ENCODE data around the gene BTRC.

BTRC gene

DNA sequence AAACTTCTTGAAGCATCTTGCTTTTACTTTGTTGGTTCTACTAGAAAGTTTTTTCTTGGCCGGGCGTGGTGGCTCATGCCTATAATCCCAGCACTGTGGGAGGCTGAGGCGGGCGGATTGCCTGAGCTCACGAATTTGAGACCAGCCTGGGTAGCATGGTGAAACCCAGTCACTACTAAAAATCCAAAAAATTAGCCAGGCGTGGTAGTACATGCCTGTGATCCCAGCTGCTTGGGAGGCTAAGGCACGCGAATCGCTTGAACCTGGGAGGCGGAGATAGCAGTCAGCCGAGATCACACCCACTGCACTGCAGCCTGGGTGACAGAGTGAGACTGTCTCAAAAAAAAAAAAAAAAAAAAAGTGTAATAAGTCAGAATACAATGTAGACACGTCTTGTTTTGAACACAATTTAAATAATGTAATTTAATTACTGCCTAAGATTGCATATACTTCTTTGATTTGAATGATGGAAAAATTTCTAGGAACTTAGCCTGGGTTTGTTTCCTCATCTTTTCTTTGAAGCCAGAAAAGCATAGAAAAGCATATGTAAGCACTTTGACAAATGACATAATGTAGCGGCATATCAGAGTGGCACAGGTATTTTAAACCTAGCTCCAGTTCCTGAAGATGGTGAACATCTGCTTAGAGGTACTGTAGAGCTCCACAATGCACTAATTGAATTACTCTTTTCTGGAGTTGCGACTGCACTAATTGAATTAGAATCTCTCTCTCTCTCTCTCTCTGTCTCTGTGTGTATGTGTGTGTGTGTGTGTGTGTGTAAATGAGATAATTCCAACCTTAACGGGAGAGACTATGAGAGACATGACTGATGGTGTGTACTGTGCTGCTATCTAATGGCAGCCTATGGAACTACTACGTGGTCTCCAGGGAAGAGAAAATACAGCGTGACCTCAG lies 87.8 kb downstream of the BTRC start:
- no peak overlapping the region for H3K27ac ChIP-seq (ENCODE audit: insufficient read depth, low read depth, low read length, poor library complexity, severe bottlenecking)
- H3K4me1 ChIP-seq (ENCODE audit: control insufficient read depth, insufficient read depth, low read length) = peaks cover 7% of the 10 kb centered on the region
- no peak overlapping the region for H3K4me3 ChIP-seq (ENCODE audit: insufficient read depth, low read depth, low read length)
- H3K9me3 ChIP-seq (ENCODE audit: control insufficient read depth, low read length) = no peaks in the 10 kb centered on the region
- H3K36me3 ChIP-seq (ENCODE audit: control insufficient read depth, insufficient read depth, low read length) = no peaks in the 10 kb centered on the region
- WGBS, 2 experiments = 67 to 70% methylated on average over 16 to 17 of the region's 17 CpGs
- no peaks in the 10 kb centered on the region for H3K27me3 ChIP-seq (ENCODE audit: control insufficient read depth, insufficient read depth, low read length, poor library complexity, severe bottlenecking)

- Histone ChIP-seq H3K27me3 (ENCODE audit: control insufficient read depth, insufficient read depth, low read length, poor library complexity, severe bottlenecking) (no peaks in the 10 kb centered on the region), H3K36me3 (ENCODE audit: control insufficient read depth, insufficient read depth, low read length) (no peaks in the 10 kb centered on the region), H3K4me1 (ENCODE audit: control insufficient read depth, insufficient read depth, low read length) (peaks cover 7% of the 10 kb centered on the region), H3K27ac (ENCODE audit: insufficient read depth, low read depth, low read length, poor library complexity, severe bottlenecking) (no peak overlapping the region), H3K9me3 (ENCODE audit: control insufficient read depth, low read length) (no peaks in the 10 kb centered on the region), H3K4me3 (ENCODE audit: insufficient read depth, low read depth, low read length) (no peak overlapping the region)
- 78 to 88% methylated on average over 3 of the region's 3 CpGs for WGBS, 2 experiments
These were observed 88.5 kb downstream of the BTRC start for GRCh38 chr10:101442456-101442800.

DNA sequence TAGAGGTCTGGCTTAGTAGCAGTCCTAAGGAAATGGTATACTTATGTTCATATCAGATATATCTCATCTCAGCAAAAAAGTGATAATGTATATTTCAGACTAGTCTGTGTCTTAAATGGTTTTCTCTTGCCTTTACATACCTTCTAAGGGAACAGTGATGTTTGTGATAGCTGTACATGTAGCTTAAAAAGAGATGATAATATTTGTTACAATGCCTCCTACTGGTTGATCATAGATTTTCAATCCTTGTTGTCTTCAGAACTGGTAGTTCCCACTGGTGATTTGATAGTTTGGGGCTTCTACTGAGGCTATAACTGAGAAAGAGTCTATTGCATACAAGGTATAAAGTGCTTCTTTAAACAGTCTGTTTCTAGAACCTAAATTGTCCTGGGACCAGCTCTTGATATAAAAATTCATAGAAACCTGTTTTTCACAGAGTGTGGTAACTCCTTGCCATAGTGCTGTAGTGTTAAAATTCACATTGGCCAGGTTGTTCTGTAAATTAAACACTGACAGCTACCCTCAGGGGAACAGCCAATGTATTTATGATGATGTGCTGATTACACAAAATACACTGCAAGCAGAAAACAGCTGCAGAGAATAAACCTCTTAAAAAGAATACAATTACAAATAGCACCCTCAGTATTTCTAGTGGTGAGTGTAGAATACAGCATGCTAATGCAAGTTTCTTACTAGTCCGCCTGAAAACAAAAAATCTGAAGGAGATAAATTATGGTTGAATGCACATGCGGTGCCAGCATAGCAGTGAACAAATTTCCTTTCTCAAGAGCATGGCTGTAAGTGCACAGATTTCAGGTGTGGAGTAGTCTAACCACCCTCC lies 90.3 kb downstream of the BTRC start:
- Histone ChIP-seq H3K36me3 (ENCODE audit: control insufficient read depth, insufficient read depth, low read length) (no peaks in the 10 kb centered on the region), H3K27ac (ENCODE audit: insufficient read depth, low read depth, low read length, poor library complexity, severe bottlenecking) (no peak overlapping the region), H3K4me1 (ENCODE audit: control insufficient read depth, insufficient read depth, low read length) (peaks cover 7% of the 10 kb centered on the region), H3K4me3 (ENCODE audit: insufficient read depth, low read depth, low read length) (no peak overlapping the region), H3K9me3 (ENCODE audit: control insufficient read depth, low read length) (no peaks in the 10 kb centered on the region), H3K27me3 (ENCODE audit: control insufficient read depth, insufficient read depth, low read length, poor library complexity, severe bottlenecking) (no peaks in the 10 kb centered on the region)
- 90 to 94% methylated on average over 2 of the region's 2 CpGs for WGBS, 2 experiments

- H3K27me3 ChIP-seq (ENCODE audit: control insufficient read depth, insufficient read depth, low read length, poor library complexity, severe bottlenecking) = no peaks in the 10 kb centered on the region
- no peaks in the 10 kb centered on the region for H3K9me3 ChIP-seq (ENCODE audit: control insufficient read depth, low read length)
- no peak overlapping the region for H3K4me3 ChIP-seq (ENCODE audit: insufficient read depth, low read depth, low read length)
- H3K36me3 ChIP-seq (ENCODE audit: control insufficient read depth, insufficient read depth, low read length) = no peaks in the 10 kb centered on the region
- no peak overlapping the region for H3K27ac ChIP-seq (ENCODE audit: insufficient read depth, low read depth, low read length, poor library complexity, severe bottlenecking)
- 56 to 89% methylated on average over 1 of the region's 2 CpGs for whole genome bisulfite sequencing, 2 experiments
- H3K4me1 ChIP-seq (ENCODE audit: control insufficient read depth, insufficient read depth, low read length) = peaks cover 7% of the 10 kb centered on the region
These were observed 92.1 kb downstream of the BTRC start for GRCh38 chr10:101446071-101446470.

DNA sequence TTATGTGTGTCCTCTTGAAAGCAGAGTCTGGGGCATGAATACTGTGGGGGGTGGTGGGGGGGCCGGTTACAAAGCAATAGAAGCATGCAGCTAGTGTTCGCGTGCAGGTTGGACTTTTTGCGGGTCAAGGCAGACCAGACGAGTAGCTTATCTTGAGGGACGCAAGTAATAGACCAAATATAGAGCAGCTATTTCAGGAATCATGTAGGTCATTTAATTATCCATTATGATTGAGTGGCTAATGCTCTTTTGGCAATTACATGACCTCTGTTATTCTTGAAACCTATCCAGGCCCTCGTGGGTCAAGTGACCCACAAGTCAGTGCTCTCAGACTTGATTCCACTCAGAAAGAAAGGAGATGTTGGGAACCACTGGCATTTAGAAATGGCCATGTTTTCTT lies 93.0 kb downstream of the BTRC start:
- Histone ChIP-seq H3K27me3 (ENCODE audit: control insufficient read depth, insufficient read depth, low read length, poor library complexity, severe bottlenecking) (no peaks in the 10 kb centered on the region), H3K4me1 (ENCODE audit: control insufficient read depth, insufficient read depth, low read length) (peaks cover 13% of the 10 kb centered on the region), H3K9me3 (ENCODE audit: control insufficient read depth, low read length) (no peaks in the 10 kb centered on the region), H3K36me3 (ENCODE audit: control insufficient read depth, insufficient read depth, low read length) (no peaks in the 10 kb centered on the region), H3K27ac (ENCODE audit: insufficient read depth, low read depth, low read length, poor library complexity, severe bottlenecking) (no peak overlapping the region), H3K4me3 (ENCODE audit: insufficient read depth, low read depth, low read length) (no peak overlapping the region)
- 92% methylated on average over 7 of the region's 7 CpGs for WGBS, 2 experiments

- H3K36me3 ChIP-seq (ENCODE audit: control insufficient read depth, insufficient read depth, low read length) = no peaks in the 10 kb centered on the region
- H3K27me3 ChIP-seq (ENCODE audit: control insufficient read depth, insufficient read depth, low read length, poor library complexity, severe bottlenecking) = no peaks in the 10 kb centered on the region
- WGBS, 2 experiments = 100% methylated on average over 1 of the region's 2 CpGs; no CpG with 5 or more reads in 1 of the 2 experiments
- H3K27ac ChIP-seq (ENCODE audit: insufficient read depth, low read depth, low read length, poor library complexity, severe bottlenecking) = no peak overlapping the region
- peaks cover 14% of the 10 kb centered on the region for H3K4me1 ChIP-seq (ENCODE audit: control insufficient read depth, insufficient read depth, low read length)
- H3K4me3 ChIP-seq (ENCODE audit: insufficient read depth, low read depth, low read length) = no peak overlapping the region
- no peaks in the 10 kb centered on the region for H3K9me3 ChIP-seq (ENCODE audit: control insufficient read depth, low read length)
These were observed 93.5 kb downstream of the BTRC start for GRCh38 chr10:101447477-101447876.

DNA sequence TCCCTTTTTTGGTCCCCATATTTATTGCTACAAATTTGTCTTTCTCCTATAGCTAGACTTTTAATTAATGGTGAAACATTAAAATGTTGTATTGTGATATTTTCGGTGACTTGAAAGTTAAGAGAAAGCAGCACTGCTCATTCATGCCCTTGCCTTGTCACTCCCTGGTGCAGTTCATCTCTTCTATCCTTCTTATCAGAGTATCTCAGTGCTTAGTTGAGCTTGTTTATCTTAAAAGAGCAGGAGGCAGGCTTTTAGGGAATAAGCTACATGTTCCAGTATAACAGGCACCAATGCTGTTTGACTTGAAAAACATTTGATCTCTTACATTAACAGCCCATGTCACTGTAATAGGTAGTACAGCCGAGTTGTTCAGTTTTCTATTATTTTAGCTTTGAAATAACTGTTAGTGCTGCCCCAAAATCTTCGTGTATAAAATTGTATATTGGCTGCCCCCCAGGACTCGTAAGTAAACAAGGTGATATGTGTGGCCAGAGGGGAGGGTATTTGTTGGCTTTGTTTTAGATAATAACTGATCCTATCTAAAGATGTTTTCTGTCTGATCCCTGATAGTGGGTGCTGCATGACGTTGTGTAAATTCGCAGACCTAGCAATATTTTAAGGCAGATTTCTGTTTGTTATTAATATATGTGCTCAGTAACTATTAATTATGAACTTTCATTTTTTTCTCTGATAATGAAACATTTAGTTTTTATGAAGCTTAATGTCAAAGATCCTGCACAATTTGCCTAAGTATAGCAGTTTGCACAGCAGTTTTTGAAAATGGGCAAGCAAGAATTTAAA lies 96.5 kb downstream of the BTRC start:
- H3K27ac ChIP-seq (ENCODE audit: insufficient read depth, low read depth, low read length, poor library complexity, severe bottlenecking) = no peak overlapping the region
- peaks cover 14% of the 10 kb centered on the region for H3K4me1 ChIP-seq (ENCODE audit: control insufficient read depth, insufficient read depth, low read length)
- H3K4me3 ChIP-seq (ENCODE audit: insufficient read depth, low read depth, low read length) = no peak overlapping the region

DNA sequence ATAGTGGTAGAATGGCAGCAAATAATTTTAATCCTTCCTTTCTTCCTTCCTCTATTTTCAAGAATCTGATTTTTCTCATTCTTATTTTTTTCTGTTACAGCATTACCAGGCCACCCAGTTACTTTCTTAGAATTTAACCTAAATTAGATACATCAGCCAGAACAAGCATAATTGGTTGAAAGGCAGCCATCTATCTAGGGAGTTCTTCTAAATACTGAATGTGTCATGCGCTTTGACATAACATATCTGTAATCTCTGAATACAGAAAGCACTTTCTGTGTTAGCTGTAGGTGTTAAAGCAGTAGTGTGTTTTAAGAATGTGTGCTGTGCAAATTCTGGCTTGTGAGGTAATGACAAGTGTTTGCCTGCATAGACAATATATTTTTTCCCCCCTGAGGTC lies 97.3 kb downstream of the BTRC start:
- WGBS, 2 experiments = 100% methylated on average over 1 of the region's 1 CpG
- Histone ChIP-seq H3K36me3 (ENCODE audit: control insufficient read depth, insufficient read depth, low read length) (no peaks in the 10 kb centered on the region), H3K27me3 (ENCODE audit: control insufficient read depth, insufficient read depth, low read length, poor library complexity, severe bottlenecking) (no peaks in the 10 kb centered on the region), H3K4me3 (ENCODE audit: insufficient read depth, low read depth, low read length) (no peak overlapping the region), H3K9me3 (ENCODE audit: control insufficient read depth, low read length) (no peaks in the 10 kb centered on the region), H3K4me1 (ENCODE audit: control insufficient read depth, insufficient read depth, low read length) (peaks cover 13% of the 10 kb centered on the region), H3K27ac (ENCODE audit: insufficient read depth, low read depth, low read length, poor library complexity, severe bottlenecking) (no peak overlapping the region)

More for the DNA sequence above, 96.5 kb downstream of the BTRC start:
- Histone ChIP-seq H3K9me3 (ENCODE audit: control insufficient read depth, low read length) (no peaks in the 10 kb centered on the region), H3K27me3 (ENCODE audit: control insufficient read depth, insufficient read depth, low read length, poor library complexity, severe bottlenecking) (no peaks in the 10 kb centered on the region), H3K36me3 (ENCODE audit: control insufficient read depth, insufficient read depth, low read length) (no peaks in the 10 kb centered on the region)
- 93 to 94% methylated on average over 4 to 6 of the region's 6 CpGs for WGBS, 2 experiments

DNA sequence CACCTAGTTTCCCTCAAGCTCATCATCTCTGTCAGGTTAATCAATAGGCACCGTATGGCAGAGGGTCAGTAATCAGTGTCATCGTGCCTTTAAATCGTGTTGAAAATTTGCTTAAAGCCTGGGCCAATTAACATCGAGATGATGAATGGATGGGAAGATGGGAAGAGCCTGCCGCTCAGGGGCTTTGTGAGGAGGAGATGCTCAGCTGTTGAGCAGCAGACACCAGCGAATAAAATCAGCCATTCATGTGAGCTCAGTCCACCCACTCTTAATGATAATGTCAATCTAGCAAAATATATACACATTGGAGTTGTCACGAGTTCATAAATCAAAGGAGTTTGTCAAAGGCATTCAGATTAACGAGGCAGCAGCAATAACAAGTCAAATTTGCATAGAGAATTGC lies 97.7 kb downstream of the BTRC start:
- H3K27ac ChIP-seq (ENCODE audit: insufficient read depth, low read depth, low read length, poor library complexity, severe bottlenecking) = no peak overlapping the region
- H3K27me3 ChIP-seq (ENCODE audit: control insufficient read depth, insufficient read depth, low read length, poor library complexity, severe bottlenecking) = no peaks in the 10 kb centered on the region
- 77 to 80% methylated on average over 8 of the region's 8 CpGs for WGBS, 2 experiments
- H3K36me3 ChIP-seq (ENCODE audit: control insufficient read depth, insufficient read depth, low read length) = no peaks in the 10 kb centered on the region
- H3K4me1 ChIP-seq (ENCODE audit: control insufficient read depth, insufficient read depth, low read length) = peaks cover 9% of the 10 kb centered on the region
- H3K9me3 ChIP-seq (ENCODE audit: control insufficient read depth, low read length) = no peaks in the 10 kb centered on the region
- no peak overlapping the region for H3K4me3 ChIP-seq (ENCODE audit: insufficient read depth, low read depth, low read length)
